Fibroblast of villous mesenchyme (primary cell): Measurements from ENCODE around the gene PCNX4. TPM values are rescaled to one million over a fixed set of nuclear protein-coding genes. Genes with fewer than 3 reads are reported as not detected.

ENCODE experiments used
- DNase-seq: peaks from one replicate; pipeline ENCODE4 v3.0.0-alpha.2; 2010; ENCODE audit warnings: low read depth
- H3K4me3 ChIP-seq: 2 replicates; pipeline ENCODE4 v1.5.1; 2011; ENCODE audit warnings: low read depth, mild to moderate bottlenecking, low read length
- total RNA-seq: library from RNA; depleted of rRNA; stranded (reverse); fragments of >200 nt; gene quantifications from 2 replicates; pipeline ENCODE4 v1.2.3, GENCODE V29; 2012
- TF ChIP-seq, protein P1 (sequence below): IDR thresholded peaks from 2 replicates; pipeline ENCODE4 v1.5.1; 2012; ENCODE audit warnings: low read depth, mild to moderate bottlenecking, low read length; ENCODE audit not compliant: insufficient read depth

PCNX4 gene
- total RNA-seq, 1 donor: 138 TPM

DNA sequence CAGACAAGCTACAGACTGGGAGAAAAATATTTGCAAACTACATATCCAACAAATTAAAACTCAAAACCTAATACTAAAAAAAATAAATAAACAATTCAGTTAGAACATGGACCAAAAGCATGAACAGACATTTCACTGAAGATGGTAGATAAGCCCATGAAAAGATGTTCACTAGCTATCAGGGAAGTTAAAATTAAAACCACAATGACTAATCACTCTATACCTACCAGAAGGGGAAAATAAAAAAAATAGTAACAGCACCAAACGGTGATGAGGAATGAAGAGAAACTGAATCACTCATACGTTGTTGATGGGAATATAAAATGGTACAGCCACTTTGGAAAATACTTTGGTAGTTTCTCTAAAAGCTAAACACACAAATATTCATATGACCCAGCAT lies 104.6 kb downstream of the PCNX4 start:
- no peak for DNase-seq
- TF ChIP-seq, protein P1, sequence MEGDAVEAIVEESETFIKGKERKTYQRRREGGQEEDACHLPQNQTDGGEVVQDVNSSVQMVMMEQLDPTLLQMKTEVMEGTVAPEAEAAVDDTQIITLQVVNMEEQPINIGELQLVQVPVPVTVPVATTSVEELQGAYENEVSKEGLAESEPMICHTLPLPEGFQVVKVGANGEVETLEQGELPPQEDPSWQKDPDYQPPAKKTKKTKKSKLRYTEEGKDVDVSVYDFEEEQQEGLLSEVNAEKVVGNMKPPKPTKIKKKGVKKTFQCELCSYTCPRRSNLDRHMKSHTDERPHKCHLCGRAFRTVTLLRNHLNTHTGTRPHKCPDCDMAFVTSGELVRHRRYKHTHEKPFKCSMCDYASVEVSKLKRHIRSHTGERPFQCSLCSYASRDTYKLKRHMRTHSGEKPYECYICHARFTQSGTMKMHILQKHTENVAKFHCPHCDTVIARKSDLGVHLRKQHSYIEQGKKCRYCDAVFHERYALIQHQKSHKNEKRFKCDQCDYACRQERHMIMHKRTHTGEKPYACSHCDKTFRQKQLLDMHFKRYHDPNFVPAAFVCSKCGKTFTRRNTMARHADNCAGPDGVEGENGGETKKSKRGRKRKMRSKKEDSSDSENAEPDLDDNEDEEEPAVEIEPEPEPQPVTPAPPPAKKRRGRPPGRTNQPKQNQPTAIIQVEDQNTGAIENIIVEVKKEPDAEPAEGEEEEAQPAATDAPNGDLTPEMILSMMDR: no peak
- no peak overlapping the region for H3K4me3 ChIP-seq

DNA sequence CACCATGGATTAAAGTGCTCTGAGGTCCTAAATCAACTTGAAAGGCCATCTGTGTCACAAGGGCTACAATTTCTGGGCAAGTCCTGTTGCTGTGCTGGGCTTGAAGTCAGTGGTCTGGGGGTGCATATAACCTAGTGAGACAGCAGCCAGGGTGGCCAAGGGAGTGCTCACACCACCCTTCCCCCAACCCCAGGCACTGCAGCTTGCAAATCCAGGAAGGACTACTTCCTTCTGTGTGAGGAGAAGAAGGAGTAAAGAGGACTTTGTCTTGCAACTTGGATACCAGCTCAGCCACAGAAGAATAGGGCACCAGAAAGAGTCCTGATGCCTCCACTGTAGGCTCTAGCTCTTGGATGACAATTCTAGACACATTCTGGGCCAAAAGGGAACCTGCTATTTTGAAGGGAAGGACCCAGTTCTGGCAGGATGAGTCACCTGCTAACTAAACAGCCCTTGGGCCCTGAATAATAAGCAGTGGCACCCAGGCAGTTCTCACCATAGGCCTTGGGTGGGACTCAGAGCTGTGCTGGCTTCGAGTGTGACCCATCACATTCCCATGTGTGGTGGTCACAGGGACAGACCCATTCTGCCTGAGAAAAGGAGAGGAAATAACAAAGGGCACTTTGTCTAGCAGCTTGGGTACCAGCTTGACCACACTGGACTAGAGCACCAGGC lies 106.0 kb downstream of the PCNX4 start:
- no peak for DNase-seq
- TF ChIP-seq, protein P1: no peak
- H3K4me3 ChIP-seq: no peak overlapping the region

GRCh38 chr14:60199321-60199720 lies 107.6 kb downstream of the PCNX4 start:
- H3K4me3 ChIP-seq: no peak overlapping the region
- TF ChIP-seq, protein P1: no peak
- DNase-seq: no peak

DNA sequence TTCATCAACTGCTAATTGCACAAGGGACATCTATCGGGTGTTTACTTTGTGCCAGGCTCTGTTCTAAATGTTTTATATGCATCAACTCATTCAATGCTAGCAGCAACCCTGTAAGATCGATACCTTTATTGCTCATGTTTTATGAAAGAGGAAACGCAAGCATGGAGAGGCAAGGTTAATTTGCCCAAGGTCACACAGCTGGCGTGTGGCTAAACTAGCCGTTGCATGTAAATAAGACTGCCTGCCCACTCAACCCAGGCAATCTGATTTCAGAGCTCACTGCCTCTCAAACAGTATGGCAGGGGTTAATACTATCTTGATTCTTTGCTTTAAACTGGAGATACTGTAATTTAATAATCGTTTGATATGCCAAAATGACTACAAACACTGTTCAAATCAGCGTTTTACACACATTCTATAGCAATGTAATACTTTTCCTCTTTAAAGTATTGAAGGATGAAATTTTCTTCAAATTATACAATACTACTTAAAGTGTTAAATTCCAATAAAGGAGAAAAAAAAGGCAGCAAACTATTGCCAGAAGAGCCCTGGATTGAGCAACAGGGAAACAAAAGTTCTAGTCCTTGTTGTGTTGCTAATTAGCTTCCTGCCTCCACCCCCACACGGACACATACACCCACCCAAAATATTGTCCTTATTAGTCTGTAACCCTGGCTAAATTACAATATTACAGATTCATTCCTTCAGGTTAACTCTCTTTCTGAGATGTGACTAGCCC lies 112.5 kb downstream of the PCNX4 start:
- no peak overlapping the region for H3K4me3 ChIP-seq
- TF ChIP-seq, protein P1: no peak
- DNase-seq: no peak

- TF ChIP-seq, protein P1: no peak
- H3K4me3 ChIP-seq: no peak overlapping the region
- DNase-seq: no peak
These were observed 113.4 kb downstream of the PCNX4 start for GRCh38 chr14:60204843-60205774.

GRCh38 chr14:60206249-60206670 lies 114.5 kb downstream of the PCNX4 start:
- TF ChIP-seq, protein P1: no peak
- H3K4me3 ChIP-seq: no peak overlapping the region
- DNase-seq: no peak
